ENCODE results near the gene TGM5. TPM values are rescaled to one million over a fixed set of nuclear protein-coding genes. Genes with fewer than 3 reads are reported as not detected.

TGM5 gene
- total RNA-seq, 1 donor from 2014 or later: not detected

GRCh38 chr15:43266386-43266785, 342 bp downstream of the TGM5 start:
- Mint-ChIP-seq H3K27ac (ENCODE audit: unreplicated experiment) (no peak overlapping the region), H3K4me3 (ENCODE audit: unreplicated experiment) (no peak overlapping the region), H3K36me3 (ENCODE audit: low read depth, unreplicated experiment) (no peaks in the 10 kb centered on the region), H3K4me1 (ENCODE audit: unreplicated experiment) (no peaks in the 10 kb centered on the region), H3K27me3 (ENCODE audit: unreplicated experiment) (peaks cover 9% of the 10 kb centered on the region), H3K9me3 (ENCODE audit: unreplicated experiment) (no peaks in the 10 kb centered on the region)
- no peak for DNase-seq (ENCODE audit: low spot score)
- no peak for TF ChIP-seq CTCF (IDR thresholded peaks at IDR 0.05; ENCODE audit: unreplicated experiment)

DNA sequence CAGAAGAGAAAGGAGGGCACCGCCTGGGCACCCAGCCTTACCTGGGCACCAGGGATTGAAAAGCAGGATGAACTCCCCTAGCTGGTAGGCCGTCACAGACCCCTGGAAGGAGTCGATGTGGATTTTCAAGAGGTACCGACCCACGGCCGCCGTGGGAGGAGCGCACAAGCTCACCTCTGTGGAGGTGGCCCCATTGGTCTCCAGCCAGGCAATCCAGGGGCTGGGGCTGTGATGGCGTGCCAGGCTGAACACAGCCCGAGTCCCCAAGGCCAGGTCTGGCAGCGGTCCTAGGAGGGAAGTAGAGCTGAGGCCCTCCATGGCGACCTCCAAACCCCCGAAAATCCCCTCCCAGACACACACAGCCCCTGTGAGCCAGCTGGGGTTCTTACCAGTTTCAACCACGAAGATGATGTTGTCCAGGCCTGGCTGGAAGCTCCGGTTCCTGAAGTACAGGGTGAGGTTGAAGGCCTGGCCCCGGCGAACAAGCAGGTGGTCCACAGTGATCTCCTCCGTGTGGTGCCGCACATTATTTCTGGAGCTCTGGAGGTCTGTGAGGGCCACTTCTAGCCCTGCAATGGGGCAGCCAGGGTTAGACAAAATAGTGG, 6.6 kb downstream of the TGM5 start:
- Mint-ChIP-seq H3K9me3 (ENCODE audit: unreplicated experiment) (no peaks in the 10 kb centered on the region), H3K27ac (ENCODE audit: unreplicated experiment) (no peak overlapping the region), H3K27me3 (ENCODE audit: unreplicated experiment) (peaks cover 9% of the 10 kb centered on the region), H3K36me3 (ENCODE audit: low read depth, unreplicated experiment) (no peaks in the 10 kb centered on the region), H3K4me1 (ENCODE audit: unreplicated experiment) (no peaks in the 10 kb centered on the region), H3K4me3 (ENCODE audit: unreplicated experiment) (no peak overlapping the region)
- DNase-seq (ENCODE audit: low spot score): no peak
- no peak for TF ChIP-seq CTCF (IDR thresholded peaks at IDR 0.05; ENCODE audit: unreplicated experiment)

- Mint-ChIP-seq H3K27me3 (ENCODE audit: unreplicated experiment) (peaks cover 9% of the 10 kb centered on the region), H3K4me1 (ENCODE audit: unreplicated experiment) (no peaks in the 10 kb centered on the region), H3K4me3 (ENCODE audit: unreplicated experiment) (no peak overlapping the region), H3K27ac (ENCODE audit: unreplicated experiment) (no peak overlapping the region), H3K36me3 (ENCODE audit: low read depth, unreplicated experiment) (peaks cover 4% of the 10 kb centered on the region), H3K9me3 (ENCODE audit: unreplicated experiment) (no peaks in the 10 kb centered on the region)
- no peak for TF ChIP-seq CTCF (IDR thresholded peaks at IDR 0.05; ENCODE audit: unreplicated experiment)
- DNase-seq (ENCODE audit: low spot score): no peak
Observed at GRCh38 chr15:43258781-43259180, 7.9 kb downstream of the TGM5 start.

DNA sequence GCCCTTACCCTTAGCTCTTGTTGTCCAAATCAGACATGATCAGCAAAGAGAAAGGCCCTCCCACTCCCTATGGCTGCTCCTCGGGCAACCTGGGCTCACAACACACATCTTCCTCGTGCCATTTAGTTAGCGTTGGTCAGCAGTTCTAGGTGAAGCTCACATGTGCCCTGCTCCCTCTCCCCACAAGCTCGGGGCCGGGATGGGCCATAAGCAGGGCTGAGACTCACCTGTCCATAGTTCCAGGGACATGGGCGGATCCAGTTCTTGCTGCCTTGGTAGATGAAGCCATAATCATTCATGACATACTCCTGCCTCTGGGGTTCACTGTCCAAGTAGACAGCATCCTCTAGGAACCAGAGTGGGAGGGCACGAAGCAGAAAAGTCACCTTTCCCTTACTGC, 10.4 kb downstream of the TGM5 start:
- DNase-seq (ENCODE audit: low spot score): no peak
- Mint-ChIP-seq H3K9me3 (ENCODE audit: unreplicated experiment) (no peaks in the 10 kb centered on the region), H3K36me3 (ENCODE audit: low read depth, unreplicated experiment) (peaks cover 4% of the 10 kb centered on the region), H3K4me3 (ENCODE audit: unreplicated experiment) (no peak overlapping the region), H3K27me3 (ENCODE audit: unreplicated experiment) (peaks cover 8% of the 10 kb centered on the region), H3K27ac (ENCODE audit: unreplicated experiment) (no peak overlapping the region), H3K4me1 (ENCODE audit: unreplicated experiment) (no peaks in the 10 kb centered on the region)
- no peak for TF ChIP-seq CTCF (IDR thresholded peaks at IDR 0.05; ENCODE audit: unreplicated experiment)

- no peak overlapping the region for H3K27ac Mint-ChIP-seq (ENCODE audit: unreplicated experiment)
- H3K4me1 Mint-ChIP-seq (ENCODE audit: unreplicated experiment): no peaks in the 10 kb centered on the region
- no peak for TF ChIP-seq CTCF (IDR thresholded peaks at IDR 0.05; ENCODE audit: unreplicated experiment)
- peaks cover 8% of the 10 kb centered on the region for H3K27me3 Mint-ChIP-seq (ENCODE audit: unreplicated experiment)
- no peak for DNase-seq (ENCODE audit: low spot score)
- no peaks in the 10 kb centered on the region for H3K9me3 Mint-ChIP-seq (ENCODE audit: unreplicated experiment)
- no peak overlapping the region for H3K4me3 Mint-ChIP-seq (ENCODE audit: unreplicated experiment)
- peaks cover 4% of the 10 kb centered on the region for H3K36me3 Mint-ChIP-seq (ENCODE audit: low read depth, unreplicated experiment)
Observed at GRCh38 chr15:43255376-43255775, 11.4 kb downstream of the TGM5 start.
